Lung (tissue), 12 donors: ENCODE data around the gene TRIOBP. TPM values are rescaled to one million over a fixed set of nuclear protein-coding genes. Genes with fewer than 3 reads are reported as not detected.
"Not testable (repeated sequence)": the region's sequence is repeated elsewhere in the genome, so short reads cannot be mapped to it uniquely, and the experiment has no call there.

Experiments
- ATAC-seq: fragments of 200-7000 bp; cut with Tn5 transposase; one replicate; pipeline ENCODE4 v1.9.1; 2020; ENCODE audit warnings: moderate number of reproducible peaks; ENCODE audit not compliant: insufficient read depth, low FRiP score
- DNase-seq, 3 donors: peaks; one replicate each; pipeline ENCODE4 v3.0.0-alpha.2; 2013 to 2017
- H3K27ac ChIP-seq, 2 donors: one replicate each; pipeline ENCODE4 v1.5.1; 2013; ENCODE audit warnings: mild to moderate bottlenecking in 2 of 2, moderate library complexity in 2 of 2, control low read depth in 1 of 2, inconsistent platforms in 1 of 2, low read depth in 1 of 2, low read length in 1 of 2
- H3K27me3 ChIP-seq, 3 donors: one replicate each; pipeline ENCODE4 v1.5.1; 2013; ENCODE audit warnings: low read length in 2 of 3; ENCODE audit not compliant: control insufficient read depth in 3 of 3, insufficient read depth in 3 of 3
- H3K36me3 ChIP-seq, 4 donors: one replicate each; pipeline ENCODE4 v1.5.1; 2013; ENCODE audit warnings: low read length in 4 of 4, mild to moderate bottlenecking in 1 of 4, moderate library complexity in 1 of 4; ENCODE audit not compliant: control insufficient read depth in 4 of 4, insufficient read depth in 4 of 4
- H3K4me1 ChIP-seq, 5 donors: one replicate each; pipeline ENCODE4 v1.5.1; 2013; ENCODE audit warnings: low read length in 5 of 5, mild to moderate bottlenecking in 2 of 5, moderate library complexity in 1 of 5; ENCODE audit not compliant: control insufficient read depth in 5 of 5, insufficient read depth in 5 of 5
- H3K4me3 ChIP-seq: one replicate; pipeline ENCODE4 v1.5.1; 2013; ENCODE audit warnings: mild to moderate bottlenecking, control low read depth, moderate library complexity
- H3K9ac ChIP-seq, 2 donors: one replicate each; pipeline ENCODE4 v1.5.1; 2013; ENCODE audit warnings: low read length in 2 of 2, control low read depth in 1 of 2; ENCODE audit not compliant: insufficient read depth in 1 of 2
- H3K9me3 ChIP-seq, 4 donors: one replicate each; pipeline ENCODE4 v1.5.1; 2013; ENCODE audit warnings: low read length in 3 of 4, mild to moderate bottlenecking in 1 of 4, moderate library complexity in 1 of 4; ENCODE audit not compliant: control insufficient read depth in 4 of 4, insufficient read depth in 3 of 4
- WGBS, 2 donors: extraction: QIAGEN DNeasy Blood & Tissue Kit; methylation state at CpG; one replicate each; pipeline ENCODE4 v1.1.7; 2013; 5-methylcytosine and 5-hydroxymethylcytosine counted together
- polyA plus RNA-seq, 2 donors: library from polyadenylated mRNA; stranded (reverse); fragments of 200-250 nt; gene quantifications; one replicate each; pipeline ENCODE4 v1.2.1, GENCODE V29; 2013
- total RNA-seq, 2 donors: library from RNA; depleted of rRNA in 1 of 2; stranded (reverse); fragments of >200 nt in 1 of 2; gene quantifications; one replicate each; pipeline ENCODE4 v1.2.1, GENCODE V29; 2014 to 2021
- TF ChIP-seq, protein P1 (sequence below): IDR thresholded peaks from 2 replicates; pipeline ENCODE4 v1.5.1; 2012; ENCODE audit warnings: mild to moderate bottlenecking; ENCODE audit errors: control extremely low read depth, extremely low read depth
- donor health status: control.
- donor health status: control.
- donor health status: Bipolar disorder and iron deficiency.
- donor health status: healthy.
- donor health status: DM: yes; HTN: yes; CAD: no.

The TRIOBP gene
- total and polyA plus RNA-seq, 4 donors = 37.1 to 105 (median 85.0) TPM

DNA sequence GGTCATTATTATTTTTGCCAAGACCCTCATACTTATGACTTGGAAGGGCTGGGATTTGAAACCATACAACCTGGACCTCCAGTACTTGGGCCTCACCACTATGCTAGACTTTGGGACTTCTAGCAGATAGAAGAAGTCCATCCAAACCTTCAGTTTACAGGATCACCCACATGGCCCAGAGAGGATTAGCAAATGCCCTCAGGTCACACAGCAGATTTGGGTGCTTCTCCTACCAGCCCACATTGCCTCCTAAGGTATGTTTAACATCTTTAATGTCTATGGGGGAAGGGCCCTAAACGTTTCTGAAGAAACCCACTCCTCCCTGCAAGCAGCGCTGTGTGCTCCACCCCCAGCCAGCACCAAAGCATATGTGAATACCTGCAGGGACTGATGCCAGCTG, 93.4 kb downstream of the TRIOBP start:
- DNase-seq = no peak
- TF ChIP-seq, protein P1, sequence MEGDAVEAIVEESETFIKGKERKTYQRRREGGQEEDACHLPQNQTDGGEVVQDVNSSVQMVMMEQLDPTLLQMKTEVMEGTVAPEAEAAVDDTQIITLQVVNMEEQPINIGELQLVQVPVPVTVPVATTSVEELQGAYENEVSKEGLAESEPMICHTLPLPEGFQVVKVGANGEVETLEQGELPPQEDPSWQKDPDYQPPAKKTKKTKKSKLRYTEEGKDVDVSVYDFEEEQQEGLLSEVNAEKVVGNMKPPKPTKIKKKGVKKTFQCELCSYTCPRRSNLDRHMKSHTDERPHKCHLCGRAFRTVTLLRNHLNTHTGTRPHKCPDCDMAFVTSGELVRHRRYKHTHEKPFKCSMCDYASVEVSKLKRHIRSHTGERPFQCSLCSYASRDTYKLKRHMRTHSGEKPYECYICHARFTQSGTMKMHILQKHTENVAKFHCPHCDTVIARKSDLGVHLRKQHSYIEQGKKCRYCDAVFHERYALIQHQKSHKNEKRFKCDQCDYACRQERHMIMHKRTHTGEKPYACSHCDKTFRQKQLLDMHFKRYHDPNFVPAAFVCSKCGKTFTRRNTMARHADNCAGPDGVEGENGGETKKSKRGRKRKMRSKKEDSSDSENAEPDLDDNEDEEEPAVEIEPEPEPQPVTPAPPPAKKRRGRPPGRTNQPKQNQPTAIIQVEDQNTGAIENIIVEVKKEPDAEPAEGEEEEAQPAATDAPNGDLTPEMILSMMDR = no peak

DNA sequence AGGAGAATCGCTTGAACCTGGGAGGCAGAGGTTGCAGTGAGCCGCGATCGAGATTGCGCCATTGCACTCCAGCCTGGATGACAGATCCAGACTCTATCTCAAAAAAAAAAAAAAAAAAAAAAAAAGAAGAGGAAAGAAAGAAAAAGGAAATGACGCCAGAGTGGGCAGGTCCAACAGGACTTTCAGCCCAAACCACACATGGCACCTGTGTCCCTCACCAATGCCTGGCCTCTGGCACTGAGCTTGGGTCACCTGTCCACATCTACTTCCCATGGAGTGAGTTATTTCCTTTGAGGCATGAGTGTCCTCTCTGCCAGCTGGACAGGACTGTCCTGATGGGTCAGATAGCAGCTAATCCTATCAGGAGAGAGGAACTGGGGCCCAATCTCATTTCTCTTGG, 95.6 kb downstream of the TRIOBP start:
- H3K27ac ChIP-seq = no peak overlapping the region
- ATAC-seq (no peak), DNase-seq (no peak)
- no peaks in the 10 kb centered on the region for H3K36me3 ChIP-seq
- no peaks in the 10 kb centered on the region for H3K27me3 ChIP-seq
- TF ChIP-seq, protein P1 = no peak
- H3K4me1 ChIP-seq = no peaks in the 10 kb centered on the region
- WGBS, 2 donors = 67 to 84% methylated on average over 6 of the region's 6 CpGs
- no peak overlapping the region for H3K4me3 ChIP-seq
- H3K9me3 ChIP-seq = no peaks in the 10 kb centered on the region
- H3K9ac ChIP-seq = no peak overlapping the region

More for the DNA sequence above, 93.4 kb downstream of the TRIOBP start:
- H3K9ac ChIP-seq = no peak overlapping the region
- no peak overlapping the region for H3K27ac ChIP-seq
- H3K9me3 ChIP-seq = no peaks in the 10 kb centered on the region
- no peaks in the 10 kb centered on the region for H3K36me3 ChIP-seq
- WGBS, 2 donors = 57 to 73% methylated on average over 2 of the region's 2 CpGs
- H3K4me1 ChIP-seq = no peaks in the 10 kb centered on the region
- H3K27me3 ChIP-seq = no peaks in the 10 kb centered on the region
- no peak overlapping the region for H3K4me3 ChIP-seq
- no peak for ATAC-seq

DNA sequence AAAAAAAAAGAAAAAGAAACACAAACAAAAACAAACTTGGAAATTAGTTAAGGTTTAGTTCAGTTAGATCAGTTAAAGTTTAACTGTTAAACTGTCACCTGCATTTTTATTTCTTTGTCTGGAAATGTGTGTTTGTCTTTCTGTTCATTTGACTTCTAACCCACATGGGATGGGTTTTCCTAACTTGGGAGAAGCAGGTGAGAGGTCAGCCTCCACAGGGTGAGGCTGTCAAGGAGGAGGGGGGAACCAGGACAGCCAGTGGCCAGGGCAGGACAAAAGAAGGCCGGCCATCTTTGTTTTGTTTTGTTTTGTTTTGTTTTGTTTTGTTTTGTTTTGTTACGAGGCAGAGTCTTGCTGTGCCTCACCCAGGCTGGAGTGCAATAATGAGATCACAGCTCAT, 97.5 kb downstream of the TRIOBP start:
- 77 to 79% methylated on average over 2 of the region's 2 CpGs for WGBS, 2 donors
- H3K9me3 ChIP-seq = no peaks in the 10 kb centered on the region
- no peaks in the 10 kb centered on the region for H3K27me3 ChIP-seq
- TF ChIP-seq, protein P1 = no peak
- H3K4me1 ChIP-seq = no peaks in the 10 kb centered on the region
- DNase-seq (no peak), ATAC-seq (no peak)
- H3K4me3 ChIP-seq = no peak overlapping the region
- no peak overlapping the region for H3K9ac ChIP-seq
- no peak overlapping the region for H3K27ac ChIP-seq
- H3K36me3 ChIP-seq = no peaks in the 10 kb centered on the region

- no peak overlapping the region for H3K9ac ChIP-seq
- DNase-seq (no peak), ATAC-seq (no peak)
Observed at GRCh38 chr22:37796079-37796478, 99.2 kb downstream of the TRIOBP start.

GRCh38 chr22:37797259-37797658, 100.4 kb downstream of the TRIOBP start:
- DNase-seq, H3K9ac ChIP-seq, H3K4me3 ChIP-seq, H3K27me3 ChIP-seq, ATAC-seq, H3K9me3 ChIP-seq, H3K4me1 ChIP-seq, H3K27ac ChIP-seq, H3K36me3 ChIP-seq: not testable (repeated sequence)
- 94% methylated on average over 7 of the region's 7 CpGs for WGBS, 2 donors

More at GRCh38 chr22:37796079-37796478, 99.2 kb downstream of the TRIOBP start:
- 77 to 93% methylated on average over 3 of the region's 3 CpGs for WGBS, 2 donors
- Histone ChIP-seq H3K27ac (no peak overlapping the region), H3K4me1 (no peaks in the 10 kb centered on the region), H3K36me3 (no peaks in the 10 kb centered on the region), H3K9me3 (no peaks in the 10 kb centered on the region), H3K27me3 (no peaks in the 10 kb centered on the region), H3K4me3 (no peak overlapping the region)
- TF ChIP-seq, protein P1 = no peak
